Head of caudate nucleus (tissue), 42 donors: Measurements from ENCODE around the gene ANK2.

Experiments
- DNase-seq, 42 donors: peaks; one replicate each; pipeline versions ENCODE4 v3.0.0 to v3.0.0-alpha.2; 2020 to 2021; ENCODE audit warnings: mixed read lengths in 7 of 42
- intact Hi-C: fragments of 100-400 bp; cut with DNase I; formaldehyde crosslinking; loops from one replicate; pipeline ENCODE4 v1.15.0; 2022

Gene ANK2

DNA sequence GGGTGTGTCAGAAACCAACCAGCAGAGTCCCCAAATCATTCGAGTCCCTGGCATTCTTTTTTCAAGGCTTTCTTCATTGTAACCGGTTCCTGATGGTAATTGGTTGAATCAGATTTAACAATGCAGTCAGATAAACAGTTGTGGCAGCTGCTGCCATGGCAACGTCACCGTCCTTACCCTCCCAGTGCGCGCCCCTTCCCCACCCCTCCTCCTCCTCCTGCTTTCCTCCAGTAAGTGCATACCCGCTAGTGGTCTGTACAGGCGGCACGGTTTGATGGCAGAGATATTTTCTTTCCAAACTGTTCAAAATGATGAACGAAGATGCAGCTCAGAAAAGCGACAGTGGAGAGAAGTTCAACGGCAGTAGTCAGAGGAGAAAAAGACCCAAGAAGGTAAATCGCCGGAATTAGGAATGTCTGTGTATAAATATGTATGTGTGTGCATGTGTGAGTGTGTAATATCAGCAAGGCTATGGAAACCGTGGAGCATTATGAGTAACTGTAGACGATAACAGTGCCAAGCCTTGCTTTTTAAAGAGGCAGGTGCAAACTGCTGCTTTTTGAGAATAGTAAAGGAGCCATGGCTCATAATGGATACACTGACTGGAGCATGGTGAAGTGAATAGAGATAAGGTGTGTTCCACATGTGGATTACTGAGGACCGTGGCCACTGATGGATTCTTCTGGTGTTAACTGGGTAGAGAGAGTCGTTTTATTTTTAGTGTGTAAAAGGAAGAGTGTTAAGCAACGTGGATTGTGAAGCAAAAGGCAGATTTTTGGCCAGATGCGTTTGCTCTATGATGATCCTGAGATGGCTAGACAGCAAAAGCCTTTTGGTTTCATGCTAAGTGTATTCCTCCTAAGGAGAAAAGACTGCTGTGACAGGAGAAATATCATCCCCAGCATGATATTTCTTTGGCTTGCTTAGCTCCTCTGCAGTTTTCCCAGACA, at the start of gene ANK2:
TSS of gene ANK2 (plus strand) at position 233 of the 950 bp plus-strand sequence. CDS start at position 309, 76 bp downstream.
- intact Hi-C loops = no loop called here
- DNase-seq = peak; percentile 62 to 89 (median 75)

DNA sequence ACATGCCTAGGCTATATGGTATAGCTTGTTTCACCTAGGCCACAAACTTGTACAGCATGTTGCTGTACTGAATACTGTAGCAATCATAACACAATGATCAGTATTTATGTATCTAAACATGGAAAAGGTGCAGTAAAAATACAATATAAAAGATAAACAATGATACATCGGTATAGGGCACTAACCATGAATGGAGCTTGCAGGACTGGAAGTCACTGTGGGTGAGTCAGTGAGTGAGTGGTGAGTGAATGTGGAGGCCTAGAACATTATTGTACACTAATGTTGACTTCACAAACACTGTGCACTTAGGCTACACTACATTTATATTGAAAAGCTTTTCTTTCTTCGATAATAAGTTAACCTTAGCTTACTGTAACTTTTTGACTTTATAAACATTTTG, 45.6 kb upstream of the ANK2 start:
- no peak for DNase-seq
- intact Hi-C loops = no loop called here

DNA sequence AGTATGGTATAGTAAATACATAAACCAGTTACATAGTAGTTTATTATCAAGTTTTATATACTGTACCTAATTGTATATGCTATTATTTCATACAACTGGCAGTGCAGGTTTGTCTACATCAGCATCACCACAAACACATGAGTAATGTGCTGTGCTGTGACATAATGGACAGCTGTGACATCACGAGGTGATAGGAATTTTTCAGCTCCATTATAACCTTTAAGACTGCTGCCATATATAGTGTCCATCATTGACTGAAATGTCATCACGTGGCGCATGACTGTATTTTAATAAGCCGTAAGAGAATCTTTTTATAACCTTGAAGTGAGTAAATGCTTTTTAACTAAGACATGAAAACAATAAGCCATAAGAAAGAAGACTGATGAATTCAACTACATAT, 44.8 kb upstream of the ANK2 start:
- intact Hi-C loops = no loop called here
- DNase-seq = no peak

DNA sequence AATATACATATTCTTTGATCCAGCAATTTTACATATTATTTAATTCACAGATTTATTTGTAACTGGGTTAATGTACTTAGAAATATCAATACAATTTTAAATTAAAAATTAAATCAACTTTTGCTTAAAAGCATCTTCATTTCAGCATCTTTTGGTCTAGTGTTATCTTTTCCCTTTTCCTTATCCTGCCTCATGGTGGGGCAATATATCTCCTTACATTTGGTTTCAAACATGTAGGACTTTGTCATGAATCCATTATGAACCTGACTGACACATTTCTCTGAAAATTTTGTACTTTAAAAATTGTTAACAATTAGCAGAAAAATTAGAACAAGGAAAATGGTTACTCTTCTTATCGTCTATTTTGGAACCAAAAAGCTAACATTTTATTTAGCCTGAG, 42.8 kb upstream of the ANK2 start:
- no peak for DNase-seq
- intact Hi-C loops = no loop called here

DNA sequence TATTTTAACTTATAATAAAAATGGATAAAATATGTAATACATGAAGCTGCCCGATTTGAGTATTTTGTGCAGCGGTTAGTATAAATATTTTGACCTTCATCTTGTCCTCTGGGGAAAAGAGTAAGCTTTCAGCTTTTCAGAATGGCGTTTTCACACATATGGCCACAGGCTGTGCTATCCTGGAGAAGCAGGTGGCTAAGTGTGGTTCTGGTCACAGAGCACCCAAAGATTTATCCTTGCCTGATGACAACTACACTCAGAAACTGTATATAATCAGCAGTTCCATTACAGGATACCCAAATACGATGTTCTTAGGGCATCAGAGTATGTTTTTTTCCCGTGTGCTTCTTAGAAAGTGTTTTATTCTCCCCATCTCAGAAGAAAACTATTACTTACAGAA, 42.3 kb upstream of the ANK2 start:
- no peak for DNase-seq
- intact Hi-C loops = no loop called here

DNA sequence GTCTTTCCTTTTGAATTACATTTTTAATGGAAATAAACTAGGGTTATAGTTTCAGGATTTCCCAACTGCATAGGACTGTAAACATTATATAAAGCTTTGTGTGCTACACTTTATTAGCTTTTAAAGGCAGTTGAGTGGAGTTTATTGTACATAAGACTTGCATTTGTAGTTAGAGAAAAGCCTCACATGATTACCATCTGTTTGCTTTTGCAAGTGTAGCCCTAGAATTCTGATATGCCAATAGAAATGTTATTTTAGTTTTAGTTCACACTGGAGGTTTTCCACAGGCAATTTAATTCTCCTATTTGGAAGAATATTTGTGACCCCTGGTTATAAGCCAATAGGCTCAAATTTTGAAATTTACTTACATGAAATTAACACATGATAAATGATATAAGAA, 41.3 kb upstream of the ANK2 start:
- DNase-seq = no peak
- intact Hi-C loops = no loop called here

DNA sequence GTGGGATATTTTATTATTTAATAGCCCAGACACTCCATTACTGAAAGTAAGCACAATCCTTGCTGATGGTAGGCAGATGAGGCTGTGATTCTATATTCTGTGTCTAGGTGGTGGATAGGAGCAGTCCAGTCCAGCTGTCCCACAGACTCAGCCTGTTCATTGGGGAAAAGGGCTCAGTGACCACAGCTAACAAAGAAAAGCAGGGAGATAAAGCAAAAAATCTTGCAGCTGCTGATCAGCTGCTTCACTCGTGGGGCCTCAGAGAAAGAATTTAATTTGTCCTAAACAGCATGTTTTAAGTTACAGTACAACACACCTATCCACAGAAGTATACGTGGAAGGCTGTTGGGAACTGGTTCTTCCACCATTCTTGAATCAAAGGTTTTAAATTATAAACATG, 40.7 kb upstream of the ANK2 start:
- DNase-seq = peak in 6 of 42 donors; percentile 3 to 51 (median 15)
- intact Hi-C loops = no loop called here

DNA sequence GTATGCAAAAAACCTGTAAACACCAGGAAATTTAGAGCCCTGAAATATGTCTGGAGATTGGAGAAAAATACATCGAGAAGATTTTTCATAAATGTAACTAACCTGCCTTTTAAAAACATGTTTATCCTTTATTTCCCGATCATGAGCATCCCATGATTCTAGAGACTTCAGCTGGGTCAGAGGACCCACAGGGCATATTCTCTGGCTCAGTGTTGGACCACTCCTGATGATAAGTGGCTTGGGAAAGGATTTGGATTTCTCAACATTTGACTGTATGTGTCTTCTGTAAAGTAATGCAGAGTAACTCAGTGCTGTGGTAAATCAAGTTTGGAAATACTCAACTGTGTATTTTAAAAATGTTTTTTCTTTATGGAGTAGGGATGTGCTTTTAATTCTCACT, 40.0 kb upstream of the ANK2 start:
- intact Hi-C loops = no loop called here
- DNase-seq = no peak

DNA sequence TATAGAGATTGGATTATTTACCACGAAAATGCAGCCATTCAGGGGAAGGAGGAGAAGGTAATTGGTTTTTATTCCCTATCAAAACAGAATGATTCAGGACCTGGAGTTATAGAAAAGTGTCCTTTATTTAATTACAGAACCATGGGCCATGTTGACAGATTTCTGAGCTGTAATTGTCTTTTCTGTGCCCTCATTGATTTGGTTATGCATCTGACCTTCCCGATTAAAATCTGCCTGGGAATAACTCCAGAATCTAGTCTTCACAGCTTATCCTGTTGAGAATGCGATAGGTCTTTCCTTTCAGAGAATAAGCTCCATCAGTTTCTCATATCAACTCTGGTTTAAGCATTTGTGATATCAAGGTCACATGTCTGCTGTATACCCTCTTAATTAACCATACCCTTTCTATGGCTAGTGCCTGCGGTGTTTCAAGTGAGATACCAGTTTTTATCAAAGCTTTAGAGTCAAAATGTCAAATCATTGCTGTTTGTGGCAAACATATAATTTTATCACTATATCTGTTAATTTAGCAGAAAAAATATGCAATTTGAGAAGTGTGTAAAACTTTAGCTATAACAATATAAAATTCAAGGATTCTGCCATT, 37.2 kb upstream of the ANK2 start:
- DNase-seq = no peak
- intact Hi-C loops = no loop called here

DNA sequence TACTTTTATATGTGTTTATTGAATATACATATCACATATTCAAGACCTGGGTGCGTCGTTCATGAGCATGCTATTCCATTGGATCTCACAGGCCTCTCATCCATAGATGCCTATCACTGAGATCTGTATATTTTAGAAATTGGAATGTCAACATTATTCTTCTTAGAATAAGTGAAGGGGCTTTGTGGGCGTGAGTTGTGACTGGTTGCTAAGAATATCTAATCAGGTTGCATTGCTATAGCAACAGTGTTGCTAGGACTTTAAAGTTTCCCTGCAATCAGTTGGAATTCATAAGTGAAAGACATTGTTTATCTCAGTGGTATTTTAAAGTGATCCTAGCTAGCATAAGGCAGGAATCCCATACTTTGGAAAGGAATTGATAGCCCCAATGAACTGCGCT, 36.7 kb upstream of the ANK2 start:
- DNase-seq = peak in 22 of 42 donors; percentile 3 to 70 (median 24)
- intact Hi-C loops = no loop called here

DNA sequence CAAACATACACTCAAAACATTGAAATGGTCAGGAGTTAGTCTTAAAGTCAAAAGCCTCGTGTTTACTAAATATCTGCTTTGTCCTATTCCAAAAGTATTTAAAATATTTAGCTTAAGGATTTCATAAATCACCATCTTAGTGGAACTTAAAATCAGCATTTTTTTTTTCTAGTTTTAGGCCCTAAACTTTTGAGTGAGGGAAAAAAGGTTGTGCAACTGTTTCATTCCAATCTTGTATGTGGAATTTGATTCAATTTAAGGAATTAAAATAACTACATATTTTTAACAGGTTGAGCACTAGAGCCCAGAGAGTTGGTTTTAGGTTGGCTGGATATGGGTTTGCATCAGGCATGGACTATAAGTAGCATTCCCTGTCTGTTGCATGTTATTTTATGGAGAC, 35.7 kb upstream of the ANK2 start:
- no peak for DNase-seq
- intact Hi-C loops = no loop called here

DNA sequence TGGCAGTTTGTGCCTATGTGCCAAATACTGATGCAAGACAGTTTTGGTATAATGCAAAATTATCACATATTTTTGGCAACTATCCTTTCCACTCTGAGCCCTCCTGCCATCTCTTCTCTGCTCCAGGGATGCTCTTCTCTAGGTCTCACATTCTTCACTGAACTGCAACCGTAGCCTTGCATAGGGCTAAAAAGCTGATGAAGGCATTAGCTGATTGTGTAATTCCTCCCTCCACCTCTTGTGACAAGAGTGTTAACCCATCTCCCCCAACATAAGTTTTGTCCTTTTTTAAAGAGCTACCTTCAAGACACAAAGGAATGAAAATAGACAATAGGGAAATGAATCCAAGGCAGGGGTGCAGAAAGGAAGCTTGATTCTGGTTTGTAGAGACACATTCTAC, 33.1 kb upstream of the ANK2 start:
- DNase-seq = no peak
- intact Hi-C loops = no loop called here

DNA sequence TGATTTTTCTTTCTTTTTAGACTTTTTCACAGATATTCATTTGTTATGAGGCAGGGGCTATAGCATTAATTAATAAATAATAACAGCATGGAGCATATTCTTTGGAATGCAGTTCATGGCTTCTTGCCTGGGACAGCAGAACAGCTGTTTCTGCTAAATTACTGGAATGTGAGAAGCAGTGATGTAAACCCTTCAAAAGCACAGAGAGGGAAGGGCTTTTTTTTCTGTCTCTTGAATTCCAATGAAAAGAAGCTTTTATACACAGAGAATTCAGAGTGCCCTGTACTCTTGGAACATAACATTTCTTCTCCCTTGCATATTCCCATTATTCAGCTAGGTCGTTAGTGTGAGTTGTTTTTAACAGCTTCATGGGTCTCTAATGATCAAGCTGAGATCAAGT, 28.5 kb upstream of the ANK2 start:
- no peak for DNase-seq
- intact Hi-C loops = no loop called here

DNA sequence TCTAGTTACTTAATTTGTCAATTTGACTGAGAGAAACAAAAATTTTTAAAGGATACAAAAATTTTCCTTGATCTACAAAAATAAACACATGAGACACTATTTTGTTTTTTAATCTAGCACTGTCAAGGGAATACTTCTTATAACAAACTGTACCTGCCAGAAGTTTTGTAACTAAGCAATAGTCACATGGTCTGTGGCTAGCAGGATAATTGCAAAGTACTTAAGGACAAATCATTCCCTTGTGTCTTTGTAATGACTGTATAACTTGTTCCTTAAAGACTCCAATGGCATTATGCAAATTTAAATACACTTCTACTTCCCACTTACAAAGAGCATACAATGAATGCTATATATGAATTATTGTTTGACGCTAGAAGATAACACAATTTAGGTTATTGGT, 25.1 kb upstream of the ANK2 start:
- DNase-seq = no peak
- intact Hi-C loops = no loop called here

DNA sequence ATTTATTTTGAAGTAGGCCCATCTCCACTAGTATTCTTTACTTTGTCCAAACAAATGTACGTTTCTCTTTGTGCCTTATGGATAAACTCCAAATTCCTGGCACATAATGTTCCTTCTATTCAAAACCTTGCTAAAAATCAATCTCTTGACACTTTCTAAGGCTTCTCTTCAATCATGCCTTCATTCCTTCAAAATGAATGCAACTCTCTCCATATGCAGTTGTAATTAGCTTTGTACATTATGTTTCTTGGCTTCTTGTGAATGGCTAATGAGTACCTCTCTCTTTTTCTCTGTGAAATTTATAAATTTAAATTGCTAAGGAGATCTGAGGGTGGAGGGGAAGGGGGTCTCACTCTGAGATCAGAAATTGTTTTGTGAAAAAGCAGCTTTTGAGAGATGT, 24.0 kb upstream of the ANK2 start:
- intact Hi-C loops = no loop called here
- no peak for DNase-seq

DNA sequence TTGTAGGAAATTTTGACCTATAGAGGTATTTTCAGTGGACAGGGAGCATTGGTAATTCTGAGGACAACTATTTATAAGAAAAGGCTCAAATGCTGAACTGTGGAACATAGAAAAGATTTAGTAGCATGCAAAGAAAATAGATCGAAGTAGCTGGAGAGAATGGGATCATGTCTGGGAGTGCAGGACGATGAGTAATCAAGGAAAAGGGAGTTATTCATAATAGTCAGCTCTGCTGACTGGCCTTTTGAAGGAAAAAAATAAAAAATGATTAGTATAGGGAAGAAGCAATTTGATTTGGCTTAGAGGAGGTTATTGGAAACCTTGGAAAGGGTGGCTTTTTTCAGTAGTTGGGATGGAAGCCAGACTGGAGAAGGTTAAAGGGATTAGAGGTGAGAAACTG, 22.9 kb upstream of the ANK2 start:
- no peak for DNase-seq
- intact Hi-C loops = no loop called here

DNA sequence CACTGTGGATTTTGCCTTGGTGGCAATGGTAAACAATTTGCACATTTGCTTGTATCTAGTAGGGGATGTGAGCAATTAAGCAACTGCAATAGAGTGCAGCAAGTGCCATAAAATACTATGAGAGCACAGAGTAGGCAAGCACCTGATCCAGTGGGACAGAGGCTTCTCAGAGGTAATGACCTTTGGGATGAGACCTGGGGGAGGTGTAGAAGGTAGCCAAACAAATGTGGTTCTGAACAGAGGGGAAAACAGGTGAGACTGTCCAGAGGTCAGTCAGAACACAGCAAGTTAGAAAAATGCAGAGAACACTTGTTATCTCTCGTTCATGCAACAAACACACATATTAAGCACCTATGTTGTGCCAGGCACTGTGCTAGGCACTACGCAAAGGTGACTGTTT, 21.4 kb upstream of the ANK2 start:
- intact Hi-C loops = no loop called here
- DNase-seq = no peak

DNA sequence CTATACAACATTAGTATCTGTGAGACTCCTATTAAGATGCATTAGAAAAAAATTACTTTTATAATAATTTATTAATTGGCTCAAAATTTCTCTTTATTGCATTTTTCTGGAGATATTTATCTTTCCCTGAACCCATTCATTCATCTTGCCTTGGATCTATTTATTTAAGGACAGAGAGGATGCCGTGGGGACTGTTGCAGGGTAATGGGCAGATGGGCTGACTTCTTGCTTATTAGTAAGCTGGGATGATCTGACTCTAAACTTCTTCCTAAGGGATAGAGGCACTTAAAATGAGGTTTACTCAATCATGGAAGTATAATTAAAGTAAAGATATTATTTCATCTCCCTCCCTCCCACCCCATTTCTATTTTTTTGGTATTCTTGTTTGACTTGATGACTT, 18.2 kb upstream of the ANK2 start:
- intact Hi-C loops = no loop called here
- no peak for DNase-seq

DNA sequence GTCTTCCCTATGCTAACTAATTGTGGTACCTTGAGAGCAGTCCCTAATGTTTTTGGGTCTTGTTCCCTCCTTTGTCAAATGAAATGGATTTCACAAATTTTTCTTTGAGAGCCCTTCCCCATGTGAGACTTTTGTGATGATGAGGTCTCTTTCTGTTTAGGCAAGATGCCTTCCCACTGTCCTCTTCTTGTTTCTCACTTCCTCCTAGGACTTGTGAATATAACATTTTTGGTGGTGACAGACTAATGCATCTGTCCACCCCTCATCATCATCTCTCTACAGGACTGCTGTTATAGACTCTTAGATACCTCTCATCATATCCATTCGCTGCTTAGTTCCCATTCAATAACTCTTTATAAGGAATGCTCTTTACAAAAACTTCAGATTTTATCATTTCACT, 8.7 kb upstream of the ANK2 start:
- intact Hi-C loops = no loop called here
- DNase-seq = no peak

DNA sequence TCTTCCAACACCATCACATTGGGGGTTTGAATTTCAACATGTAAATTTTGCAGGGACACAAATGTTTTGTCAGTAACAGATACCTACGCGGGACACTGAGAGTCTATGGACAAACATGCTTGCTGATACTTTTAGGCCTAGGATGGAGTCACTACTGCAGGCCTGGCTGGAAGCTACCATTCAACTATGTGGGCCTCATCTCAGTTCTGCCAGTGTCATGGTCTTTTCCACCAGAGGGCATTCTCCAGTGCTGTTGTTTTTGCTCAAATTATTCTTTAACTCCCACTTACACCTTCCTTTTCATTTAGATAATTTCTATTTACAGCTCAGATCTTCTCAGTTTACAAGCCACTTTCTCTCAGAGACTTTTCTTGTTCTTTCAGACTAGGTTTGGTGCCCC, 7.0 kb upstream of the ANK2 start:
- DNase-seq = no peak
- intact Hi-C loops = no loop called here

DNA sequence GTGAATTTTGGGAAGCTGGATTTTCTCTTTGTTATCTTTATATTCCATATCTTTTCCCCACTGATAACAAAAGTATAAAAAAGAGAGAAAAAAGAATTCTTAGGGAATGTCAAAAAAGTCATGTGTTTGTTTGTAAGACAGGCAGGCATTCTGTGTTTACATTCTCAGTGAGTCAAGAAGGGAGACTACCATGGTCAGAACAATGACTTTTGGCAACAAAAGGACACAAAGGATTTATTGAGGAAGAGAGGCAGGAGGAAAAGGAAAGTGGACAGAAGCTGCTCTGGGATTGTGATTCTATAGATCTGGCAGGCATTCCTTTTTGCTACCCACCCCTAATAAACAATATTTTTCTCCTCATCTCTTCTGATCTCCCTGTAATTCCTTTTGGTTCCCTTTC, 5.9 kb upstream of the ANK2 start:
- no peak for DNase-seq
- intact Hi-C loops = no loop called here
